GM12878 (cell line): ENCODE data around the gene ELL. TPM values are rescaled to one million over a fixed set of nuclear protein-coding genes. Genes with fewer than 3 reads are reported as not detected.
"Not testable (repeated sequence)": the region's sequence is repeated elsewhere in the genome, so short reads cannot be mapped to it uniquely, and the experiment has no call there.

ENCODE experiments used
- ATAC-seq: fragments of 200-7000 bp; cut with Tn5 transposase; 3 replicates; pipeline ENCODE4 v1.9.1; 2020; ENCODE audit warnings: mild to moderate bottlenecking, moderate library complexity
- BruUV-seq: library from RNA; stranded (reverse); fragments of 400-500 nt; replicated peaks from 2 replicates; lab custom pipeline; 2021; lab: Mats Ljungman, UMichigan
- CTCF ChIA-PET: fragments of 300-600 bp; sonication (Branson Sonifier 250); formaldehyde crosslinking; extraction: SDS; loops from one replicate; lab custom pipeline; 2021; ENCODE audit warnings: inconsistent platforms; lab: Yijun Ruan, JAX
- POLR2A ChIA-PET: fragments of 350-600 bp; formaldehyde crosslinking; extraction: SDS; loops from one replicate; lab custom pipeline; 2021; ENCODE audit warnings: inconsistent platforms; lab: Charles Lee
- RAD21 ChIA-PET: fragments of 300-600 bp; sonication (Branson Sonifier 250); formaldehyde crosslinking; loops from one replicate; lab custom pipeline; 2023; ENCODE audit warnings: antibody characterized with exemption; ENCODE audit not compliant: unreplicated experiment; lab: Charles Lee
- SMC1A ChIA-PET: fragments of 300-600 bp; sonication (Branson Sonifier 250); formaldehyde crosslinking; loops from one replicate; lab custom pipeline; 2023; ENCODE audit not compliant: unreplicated experiment, uncharacterized antibody; lab: Charles Lee
- DNase-seq: peaks from one replicate; pipeline ENCODE4 v3.0.0-alpha.2; 2011; ENCODE audit warnings: low read depth, low spot score
- FAIRE-seq: peaks from 3 replicates; lab custom pipeline; 2011; peaks lifted over from hg19 to GRCh38; lab: Jason Lieb, UNC
- H2AFZ ChIP-seq: 2 replicates; pipeline ENCODE4 v1.6.0; 2011; ENCODE audit warnings: low read depth, low read length, control low read depth; ENCODE audit not compliant: control insufficient read depth
- H3K27ac ChIP-seq: 2 replicates; pipeline ENCODE4 v1.5.1; 2011; ENCODE audit warnings: control low read depth; ENCODE audit not compliant: control insufficient read depth, insufficient read depth
- H3K27me3 ChIP-seq, 2 experiments: replicated peaks in 1 of 2; 2 replicates each; pipeline versions ENCODE4 v1.6.0 to v1.6.1; 2011; ENCODE audit warnings: low read length in 1 of 2; ENCODE audit not compliant: control insufficient read depth in 2 of 2, insufficient read depth in 2 of 2
- H3K36me3 ChIP-seq, 2 experiments: 2 replicates each; pipeline ENCODE4 v1.5.1; 2011; ENCODE audit warnings: low read length in 1 of 2; ENCODE audit not compliant: control insufficient read depth in 2 of 2, insufficient read depth in 2 of 2
- H3K4me1 ChIP-seq: 2 replicates; pipeline ENCODE4 v1.6.1; 2011; ENCODE audit warnings: mild to moderate bottlenecking, low read length, moderate library complexity, mixed read lengths; ENCODE audit not compliant: control insufficient read depth, insufficient read depth
- H3K4me2 ChIP-seq: 2 replicates; pipeline ENCODE4 v1.6.0; 2011; ENCODE audit warnings: control low read depth; ENCODE audit not compliant: control insufficient read depth, insufficient read depth
- H3K4me3 ChIP-seq: fragments of 200-600 bp; sonication (generic); 2 replicates; pipeline ENCODE4 v1.5.1; 2016
- H3K79me2 ChIP-seq: 2 replicates; pipeline ENCODE4 v1.6.0; 2011; ENCODE audit warnings: low read length; ENCODE audit not compliant: control insufficient read depth, insufficient read depth
- H3K9ac ChIP-seq: 2 replicates; pipeline ENCODE4 v1.8.0; 2011; ENCODE audit warnings: low read length, control low read depth, mixed read lengths; ENCODE audit not compliant: control insufficient read depth, insufficient read depth
- H3K9me3 ChIP-seq: replicated peaks from 3 replicates; pipeline ENCODE4 v1.5.1; 2011; ENCODE audit warnings: mild to moderate bottlenecking, low read length; ENCODE audit not compliant: control insufficient read depth, insufficient read depth
- H4K20me1 ChIP-seq: 2 replicates; pipeline ENCODE4 v1.6.0; 2011; ENCODE audit not compliant: control insufficient read depth, insufficient read depth
- MLLT1 ChIP-seq: fragments of 450-650 bp; IDR thresholded peaks from 2 replicates; pipeline ENCODE4 v1.6.1; 2016; ENCODE audit warnings: mild to moderate bottlenecking
- WGBS: methylation state at CpG from one replicate; pipeline ENCODE4 v1.1.6; 2016; ENCODE audit warnings: low lambda C conversion rate; ENCODE audit not compliant: insufficient replicate concordance, insufficient coverage; ENCODE audit errors: missing lambda C conversion rate; 5-methylcytosine and 5-hydroxymethylcytosine counted together
- in situ Hi-C: fragments of 300-500 bp; cut with MboI; formaldehyde crosslinking; loops from 9 replicates; pipeline ENCODE4 v1.14.3; 2018; ENCODE audit warnings: mixed read lengths
- intact Hi-C: fragments of 100-400 bp; cut with micrococcal nuclease; formaldehyde crosslinking; loops from one replicate; pipeline ENCODE4 v1.14.2; 2022; ENCODE audit not compliant: unreplicated experiment
- polyA plus RNA-seq, 11 experiments: library from polyadenylated mRNA; depleted of rRNA in 4 of 11; unstranded in 6 of 11; stranded (reverse) in 5 of 11; fragments of >200 nt; fragmentation: Nextera tagmentation in 4 of 11; fragmentation: Illumina TruSeq in 1 of 11; extraction: Ambion mirVana in 4 of 11; extraction: Trizol in 1 of 11; gene quantifications; 1 replicate in 1 of 11; 2 replicates in 10 of 11; pipeline versions ENCODE4 v1.2.1 to v1.2.3, GENCODE V29; 2011 to 2016; ENCODE audit warnings: inconsistent platforms in 2 of 11, missing spikeins in 2 of 11, low read depth in 1 of 11
- total RNA-seq, 4 experiments: library from RNA; depleted of rRNA in 3 of 4; stranded (reverse); fragments of >200 nt in 3 of 4; fragmentation: Illumina TruSeq in 1 of 4; extraction: Trizol in 1 of 4; gene quantifications; 2 replicates each; pipeline versions ENCODE4 v1.2.1 to v1.2.3, GENCODE V29; 2013 to 2021

The ELL gene
- total and polyA plus RNA-seq, 10 of the 15 experiments (the other 5 are each of a cell fraction or from before 2014, with no cell fraction given) = 0.91 to 25.0 (median 9.1) TPM

- in situ Hi-C loops, H3K36me3 ChIP-seq, H3K9me3 ChIP-seq, DNase-seq, H4K20me1 ChIP-seq, H3K27me3 ChIP-seq, H3K4me3 ChIP-seq, H3K9ac ChIP-seq, H3K27ac ChIP-seq, H3K4me2 ChIP-seq, BruUV-seq, ATAC-seq, FAIRE-seq, intact Hi-C loops, H3K79me2 ChIP-seq: not testable (repeated sequence)
- peak; percentile 97 for TF ChIP-seq MLLT1
- Histone ChIP-seq H2AFZ (peak overlapping the region; percentile 4; the same call in 1 of the 2 replicates), H3K4me1 (peaks cover 15% of the 10 kb centered on the region)
- ChIA-PET RAD21 (interaction anchor here (0.7 to 1.8 kb wide), 5 partner anchors 13 to 123 kb away, joined by 3 to 9 read pairs (median 4); no protein-coding TSS in a partner anchor), SMC1A (interaction anchor here (0.8 kb wide), 1 partner anchor 9 kb away, joined by 4 read pairs; no protein-coding TSS in a partner anchor), CTCF (interaction anchor here (2.3 to 5.8 kb wide), 2 partner anchors 8 to 12 kb away, joined by 22 to 67 read pairs; no protein-coding TSS in a partner anchor), POLR2A (interaction anchor here (1.4 to 3.0 kb wide), 2 partner anchors 28 to 122 kb away, joined by 5 to 20 read pairs; partner anchors contain the start of gene JUND)
- WGBS = 63% methylated on average over 18 of the region's 18 CpGs
Observed at GRCh38 chr19:18402455-18403248, 119.2 kb downstream of the ELL start.
